ENCODE measurements around the gene DLG4.

DNA sequence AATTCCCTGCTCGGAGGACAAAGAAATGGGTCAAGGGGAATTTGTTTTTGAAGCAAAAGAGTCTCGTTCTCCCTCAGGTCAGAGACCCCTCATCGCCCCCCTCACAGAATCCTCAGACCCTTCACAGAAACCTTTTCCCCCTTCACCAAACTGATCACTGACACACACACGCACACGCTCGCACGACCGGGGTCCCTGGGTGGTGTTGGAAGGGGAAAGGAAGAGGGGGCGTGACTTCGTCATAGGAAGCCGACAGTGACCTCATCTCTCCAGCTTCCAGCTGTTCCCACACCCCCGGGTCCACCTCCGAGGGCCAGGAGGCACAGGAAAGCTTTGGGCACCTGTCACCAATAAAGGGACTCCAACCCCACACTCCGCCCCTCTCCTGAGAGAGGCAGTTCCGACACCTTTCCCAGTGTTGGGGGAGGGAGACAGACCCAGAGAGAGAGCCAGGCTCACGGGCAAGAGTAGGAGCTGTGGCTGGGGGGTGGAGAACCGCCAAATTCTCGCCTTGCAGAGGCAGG lies 41.6 kb downstream of the DLG4 start:
- TF ChIP-seq, protein P1, sequence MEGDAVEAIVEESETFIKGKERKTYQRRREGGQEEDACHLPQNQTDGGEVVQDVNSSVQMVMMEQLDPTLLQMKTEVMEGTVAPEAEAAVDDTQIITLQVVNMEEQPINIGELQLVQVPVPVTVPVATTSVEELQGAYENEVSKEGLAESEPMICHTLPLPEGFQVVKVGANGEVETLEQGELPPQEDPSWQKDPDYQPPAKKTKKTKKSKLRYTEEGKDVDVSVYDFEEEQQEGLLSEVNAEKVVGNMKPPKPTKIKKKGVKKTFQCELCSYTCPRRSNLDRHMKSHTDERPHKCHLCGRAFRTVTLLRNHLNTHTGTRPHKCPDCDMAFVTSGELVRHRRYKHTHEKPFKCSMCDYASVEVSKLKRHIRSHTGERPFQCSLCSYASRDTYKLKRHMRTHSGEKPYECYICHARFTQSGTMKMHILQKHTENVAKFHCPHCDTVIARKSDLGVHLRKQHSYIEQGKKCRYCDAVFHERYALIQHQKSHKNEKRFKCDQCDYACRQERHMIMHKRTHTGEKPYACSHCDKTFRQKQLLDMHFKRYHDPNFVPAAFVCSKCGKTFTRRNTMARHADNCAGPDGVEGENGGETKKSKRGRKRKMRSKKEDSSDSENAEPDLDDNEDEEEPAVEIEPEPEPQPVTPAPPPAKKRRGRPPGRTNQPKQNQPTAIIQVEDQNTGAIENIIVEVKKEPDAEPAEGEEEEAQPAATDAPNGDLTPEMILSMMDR (IDR thresholded peaks at IDR 0.05): no peak
- TF ChIP-seq POLR2A (IDR thresholded peaks at IDR 0.05): no peak

All from body of pancreas (tissue), 4 donors.